Measurements from ENCODE around the gene NLRC5. TPM values are rescaled to one million over a fixed set of nuclear protein-coding genes. Genes with fewer than 3 reads are reported as not detected.
A peak's percentile ranks its signal among the peaks of the same experiment; 100 is the strongest.

Gene NLRC5
- total and polyA plus RNA-seq, 10 donors = 52.0 to 401 (median 219) TPM

DNA sequence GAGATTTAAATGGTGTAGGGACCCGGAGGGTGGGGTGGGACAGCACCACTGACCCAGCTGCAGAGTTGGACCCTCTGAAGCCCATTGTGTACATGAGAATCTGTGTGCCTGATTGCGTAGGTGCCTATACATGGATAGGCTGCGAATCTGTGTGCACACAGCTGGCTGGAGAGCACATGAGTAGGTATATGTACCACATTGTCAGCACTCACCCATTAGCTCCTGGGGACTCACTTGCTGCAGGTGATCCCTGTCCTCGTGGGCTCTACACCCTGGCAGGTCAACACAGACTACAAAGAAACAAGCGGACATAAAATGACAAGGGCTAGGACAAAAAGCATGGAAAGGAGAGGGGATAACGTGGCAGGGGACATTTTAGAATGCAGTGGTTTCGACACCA is 38.9 kb upstream of the NLRC5 start:
- peaks cover 0 to 36% (median 24%) of the 10 kb centered on the region in 6 donors for H3K4me1 ChIP-seq
- WGBS, 5 donors = 82 to 89% (median 85%) methylated on average over 7 of the region's 7 CpGs
- H3K27ac ChIP-seq = peak overlapping the region in 3 of 8 donors; percentile 36 to 69 (median 49)
- H3K27me3 ChIP-seq (replicated peaks in 1 of 7) = no peaks in the 10 kb centered on the region
- no peaks in the 10 kb centered on the region for H3K9me3 ChIP-seq
- intact Hi-C loops (cut with DNase I; ENCODE audit: low total_unique reads) = no loop called here
- no peak overlapping the region for H3K4me3 ChIP-seq
- H3K36me3 ChIP-seq = peaks cover 0 to 39% (median 12%) of the 10 kb centered on the region in 6 donors
- peak; percentile 50 for DNase-seq
- TF ChIP-seq POLR2A (IDR thresholded peaks at IDR 0.05) (no peak), CTCF (IDR thresholded peaks at IDR 0.05 in 8 of 11, conservative IDR thresholded peaks at IDR 0.05 in 3 of 11) (no peak), POLR2AphosphoS5 (IDR thresholded peaks at IDR 0.05) (no peak)

DNA sequence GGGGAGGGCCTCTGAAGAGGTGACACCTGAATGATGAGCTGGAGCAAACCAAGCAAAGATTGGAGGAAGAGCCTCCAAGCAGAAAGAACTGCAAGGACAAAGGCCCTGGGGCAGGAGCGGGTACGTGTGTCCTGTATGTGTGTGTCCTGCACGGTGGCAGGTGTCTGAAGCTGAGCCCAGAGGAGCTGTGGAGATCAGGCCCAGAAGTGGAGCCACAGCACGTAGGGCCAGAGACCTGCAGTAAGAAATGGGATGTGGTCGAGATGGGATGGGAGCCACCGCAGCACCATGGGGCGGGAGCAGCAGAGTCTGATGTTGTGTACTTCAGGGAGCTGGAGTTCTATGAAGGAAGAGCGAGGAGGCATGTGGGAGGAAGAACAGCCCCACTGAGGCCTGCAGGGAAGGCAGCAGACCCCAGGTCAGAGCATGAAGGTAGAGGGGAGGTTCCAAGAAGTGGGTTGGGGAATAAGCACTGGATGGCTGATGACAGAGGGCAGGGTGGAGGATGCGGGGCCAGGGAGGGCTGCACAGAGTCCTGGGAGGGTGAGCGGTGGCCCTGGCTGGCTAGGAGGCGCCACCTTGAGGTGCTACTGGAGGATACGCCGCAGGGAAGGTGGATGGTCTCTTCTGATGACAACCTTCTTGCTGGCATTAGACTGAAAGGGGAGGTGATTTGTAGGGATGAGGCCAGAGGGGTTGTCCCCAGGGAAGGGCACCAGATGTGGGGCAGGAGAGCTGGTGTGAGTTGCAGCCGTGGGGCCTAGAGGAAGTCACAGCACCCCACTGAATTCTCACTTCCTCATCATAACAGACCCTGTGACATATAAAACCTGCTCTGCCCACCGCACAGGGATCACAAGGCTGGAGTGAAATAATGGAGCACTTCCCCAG is 38.2 kb upstream of the NLRC5 start:
- WGBS, 5 donors = 51 to 64% (median 59%) methylated on average over 15 of the region's 15 CpGs
- H3K27me3 ChIP-seq (replicated peaks in 1 of 7) = no peaks in the 10 kb centered on the region
- peak; percentile 85 for DNase-seq
- no peak overlapping the region for H3K4me3 ChIP-seq
- peaks cover 0 to 32% (median 7%) of the 10 kb centered on the region in 6 donors for H3K36me3 ChIP-seq
- H3K9me3 ChIP-seq = no peaks in the 10 kb centered on the region
- H3K27ac ChIP-seq = peak overlapping the region in 5 of 8 donors; percentile 20 to 69 (median 36)
- H3K4me1 ChIP-seq = peaks cover 0 to 35% (median 23%) of the 10 kb centered on the region in 6 donors
- intact Hi-C loops (cut with DNase I; ENCODE audit: low total_unique reads) = no loop called here
- TF ChIP-seq POLR2A (IDR thresholded peaks at IDR 0.05) = no peak
- TF ChIP-seq CTCF (IDR thresholded peaks at IDR 0.05 in 8 of 11, conservative IDR thresholded peaks at IDR 0.05 in 3 of 11) = peak in 9 of 11 experiments; percentile 18 to 62 (median 56)
- TF ChIP-seq POLR2AphosphoS5 (IDR thresholded peaks at IDR 0.05) = peak in 2 of 3 donors; percentile 59 to 71

DNA sequence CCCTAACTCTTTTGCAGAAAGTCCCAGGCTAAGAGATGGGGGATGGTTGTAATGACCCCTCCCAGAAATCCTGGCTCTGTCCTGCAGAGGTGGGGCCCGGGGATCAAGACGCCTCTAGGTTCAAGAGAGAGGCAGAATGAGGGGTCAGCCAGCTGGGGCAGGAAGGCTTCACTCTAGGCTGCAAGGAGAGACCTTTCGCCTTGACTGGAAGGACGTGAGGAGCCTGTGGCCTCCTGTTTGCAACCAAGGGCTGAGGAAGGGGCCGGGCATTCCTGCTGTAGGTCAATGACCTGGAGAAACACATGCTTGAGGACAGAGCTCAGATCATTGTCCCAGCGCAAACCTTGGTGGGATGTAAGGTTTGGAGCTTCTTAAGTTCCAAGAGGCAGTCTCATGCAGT is 36.4 kb upstream of the NLRC5 start:
- peak; percentile 49 for DNase-seq

More for the DNA sequence above, 36.4 kb upstream of the NLRC5 start:
- no peak overlapping the region for H3K27ac ChIP-seq
- H3K4me3 ChIP-seq = no peak overlapping the region
- peaks cover 0 to 16% (median 0%) of the 10 kb centered on the region in 6 donors for H3K36me3 ChIP-seq
- H3K27me3 ChIP-seq (replicated peaks in 1 of 7) = no peaks in the 10 kb centered on the region
- TF ChIP-seq CTCF (IDR thresholded peaks at IDR 0.05 in 8 of 11, conservative IDR thresholded peaks at IDR 0.05 in 3 of 11) (no peak), POLR2A (IDR thresholded peaks at IDR 0.05) (no peak), POLR2AphosphoS5 (IDR thresholded peaks at IDR 0.05) (no peak)
- intact Hi-C loops (cut with DNase I; ENCODE audit: low total_unique reads) = no loop called here
- no peaks in the 10 kb centered on the region for H3K9me3 ChIP-seq
- WGBS, 5 donors = 74 to 91% (median 79%) methylated on average over 6 of the region's 6 CpGs
- peaks cover 0 to 24% (median 18%) of the 10 kb centered on the region in 6 donors for H3K4me1 ChIP-seq

Data from spleen (tissue), 11 donors.